ENCODE measurements around the gene IPMK.

IPMK gene

DNA sequence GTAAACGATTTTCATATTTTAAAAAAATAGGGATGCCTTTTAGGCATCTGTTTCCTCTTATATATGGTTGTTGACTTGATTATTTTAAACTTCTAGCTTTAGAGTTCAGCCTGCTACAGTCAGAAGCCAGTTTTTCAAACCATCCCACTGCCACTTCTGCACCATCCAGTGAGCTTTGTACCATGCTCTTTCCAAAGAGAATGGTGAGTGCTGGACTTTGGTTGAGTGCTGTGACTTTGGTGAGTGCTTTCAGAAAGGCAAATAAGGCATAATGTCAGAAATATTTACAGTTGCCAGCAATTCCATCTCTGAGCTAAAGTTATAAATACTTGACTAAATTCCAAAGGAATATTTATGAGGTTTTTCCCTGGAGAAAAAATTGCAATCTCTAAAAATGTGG, 117.4 kb downstream of the IPMK start:
- no peak for DNase-seq

DNA sequence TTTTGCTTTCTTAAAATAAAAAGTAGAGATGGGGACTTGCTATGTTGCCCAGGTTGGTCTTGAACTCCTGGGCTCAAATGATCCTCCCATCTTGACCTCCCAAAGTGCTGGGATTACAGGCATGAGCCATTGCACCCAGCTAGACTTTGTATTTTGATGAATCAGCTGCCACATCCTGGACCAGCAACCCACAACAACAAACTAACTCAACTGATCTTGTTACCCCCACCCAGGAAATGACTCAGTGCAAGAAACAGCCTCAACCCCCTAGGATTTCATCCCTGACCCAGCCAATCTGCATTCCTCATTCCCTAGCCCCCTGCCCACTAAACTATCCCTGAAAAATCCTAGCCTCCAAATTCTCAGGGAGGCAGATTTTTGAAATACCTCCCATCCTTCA, 123.8 kb downstream of the IPMK start:
- DNase-seq, result no peak

Data from KG1 (cell line).